DMS114 treated with DMSO at 0.1 percent for 48 hours (cell line): ENCODE measurements around the gene KRTAP5-4.

Source experiments
- DNase-seq: peaks from one replicate; lab custom pipeline; 2025; ENCODE audit not compliant: unreplicated experiment; lab: John Stamatoyannopoulos, UW

Gene KRTAP5-4

DNA sequence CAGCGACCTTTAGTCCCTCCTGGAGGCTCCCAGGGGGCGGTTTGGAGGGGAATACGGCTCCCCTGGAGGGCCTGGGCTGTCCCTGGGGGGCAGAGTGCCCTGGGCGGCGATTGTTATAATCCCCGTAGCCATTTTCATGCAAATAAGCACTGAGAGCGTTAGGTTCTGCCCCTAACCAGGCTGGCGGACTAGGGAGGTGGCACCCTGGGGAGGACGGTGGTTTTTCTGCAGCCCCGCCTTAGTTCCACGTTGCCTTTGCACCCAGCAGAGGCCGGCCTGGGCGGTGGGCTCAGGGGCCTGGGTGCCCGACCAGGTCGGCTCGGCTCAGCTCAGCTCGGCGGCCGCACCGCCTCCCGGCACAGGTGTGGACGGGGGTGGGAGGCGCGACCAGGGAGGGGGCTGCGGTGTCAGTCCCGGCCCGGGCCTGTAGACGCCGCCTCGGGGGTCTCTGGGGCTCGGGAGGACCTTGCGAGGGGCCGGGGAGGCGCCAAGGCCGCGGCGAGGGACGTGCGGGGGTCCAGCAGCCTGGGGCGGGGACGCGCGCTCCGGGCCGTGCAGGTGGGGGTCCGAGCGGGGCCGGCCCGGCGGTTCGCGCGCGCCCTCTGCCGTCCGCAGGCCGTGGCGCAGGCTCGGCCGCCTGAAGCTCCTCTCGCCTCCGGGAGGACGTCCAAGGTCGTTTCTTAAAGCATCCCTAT is 47.6 kb downstream of the KRTAP5-4 start:
- no peak for DNase-seq

- no peak for DNase-seq
These were observed 48.1 kb downstream of the KRTAP5-4 start for GRCh38 chr11:1573903-1574237.

GRCh38 chr11:1573077-1573902 is 48.6 kb downstream of the KRTAP5-4 start:
- DNase-seq = no peak

DNA sequence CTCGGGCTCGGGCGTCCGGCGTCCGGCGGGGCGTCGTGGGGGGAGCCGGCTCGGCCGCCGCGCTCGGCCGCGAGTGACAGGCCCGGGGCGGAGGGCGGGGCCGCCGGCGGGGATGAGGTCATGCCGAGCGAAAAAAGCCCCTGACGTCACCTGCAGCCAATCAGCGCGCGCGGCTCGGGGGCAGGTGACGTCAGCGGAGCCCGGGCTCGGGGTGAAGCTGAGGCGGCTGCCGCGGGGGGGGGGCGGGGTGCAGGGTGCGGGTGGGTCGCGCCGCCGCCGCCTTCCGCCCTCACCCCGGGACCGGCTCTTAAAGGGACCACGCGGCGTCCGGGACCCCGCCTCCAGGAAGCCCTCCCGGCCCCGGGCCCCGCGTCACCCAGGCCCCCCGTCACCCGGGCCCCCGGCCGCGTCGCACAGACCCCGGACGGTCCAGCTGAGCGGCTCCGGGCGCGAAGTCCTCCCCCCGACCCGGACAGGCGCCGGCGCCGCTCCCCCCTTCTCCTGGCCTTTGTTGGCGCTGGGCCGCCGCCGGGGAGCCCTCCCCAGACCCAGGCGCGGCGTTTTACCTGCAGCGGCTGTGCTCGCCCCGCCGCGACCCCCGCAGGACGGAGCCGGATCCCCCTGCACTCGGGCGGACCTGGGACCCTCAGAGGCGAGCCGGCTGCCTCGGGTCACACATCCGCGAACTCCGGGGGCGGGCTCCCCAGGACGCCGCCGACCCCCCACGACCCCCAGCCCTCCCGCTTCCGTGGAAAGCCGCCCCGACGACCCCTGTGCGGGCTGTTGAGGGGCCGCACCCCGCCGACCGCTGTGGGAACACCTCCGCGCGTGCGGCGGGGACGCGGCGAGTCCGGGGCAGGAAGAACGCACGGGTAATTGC is 49.5 kb downstream of the KRTAP5-4 start, which contains the start of gene DUSP8:
DUSP8 (minus strand) TSS at position 75 of the 880 bp plus-strand sequence. CDS start 6,445 bp downstream, outside the sequence.
- peak; percentile 19 for DNase-seq

GRCh38 chr11:1571760-1572196 is 50.2 kb downstream of the KRTAP5-4 start:
- DNase-seq = no peak
